HEK293 (cell line): ENCODE data around the gene LZTR1.

Experiments used
- EGR2 ChIP-seq: fragments of 450-650 bp; formaldehyde crosslinking; IDR thresholded peaks from 2 replicates; pipeline ENCODE4 v1.5.1; 2016; ENCODE audit warnings: low read depth, missing biosample characterization, missing genetic modification characterization
- FEZF1 ChIP-seq: fragments of 450-650 bp; formaldehyde crosslinking; IDR thresholded peaks from 2 replicates; pipeline ENCODE4 v1.5.1; 2016; ENCODE audit warnings: missing biosample characterization, missing genetic modification characterization
- GLIS2 ChIP-seq: fragments of 450-650 bp; formaldehyde crosslinking; IDR thresholded peaks from 2 replicates; pipeline ENCODE4 v1.5.1; 2016; ENCODE audit warnings: missing biosample characterization, missing genetic modification characterization
- HOXC10 ChIP-seq: sonication (generic); formaldehyde crosslinking; IDR thresholded peaks from 2 replicates; pipeline ENCODE4 v1.8.1; 2023; ENCODE audit warnings: mild to moderate bottlenecking, missing genetic modification reagents
- INSM2 ChIP-seq: fragments of 450-650 bp; formaldehyde crosslinking; IDR thresholded peaks from 2 replicates; pipeline ENCODE4 v1.5.1; 2016; ENCODE audit warnings: missing biosample characterization, missing genetic modification characterization
- KLF17 ChIP-seq: fragments of 450-650 bp; formaldehyde crosslinking; IDR thresholded peaks from 2 replicates; pipeline ENCODE4 v1.5.1; 2016; ENCODE audit warnings: missing biosample characterization, missing genetic modification characterization
- MZF1 ChIP-seq: fragments of 450-650 bp; formaldehyde crosslinking; IDR thresholded peaks from 2 replicates; pipeline ENCODE4 v1.5.1; 2017; ENCODE audit warnings: missing biosample characterization, missing genetic modification characterization, borderline replicate concordance
- PRDM4 ChIP-seq: fragments of 450-650 bp; formaldehyde crosslinking; IDR thresholded peaks from 2 replicates; pipeline ENCODE4 v1.5.1; 2017; ENCODE audit warnings: missing biosample characterization, missing genetic modification characterization
- PRDM6 ChIP-seq: fragments of 450-650 bp; formaldehyde crosslinking; IDR thresholded peaks from 2 replicates; pipeline ENCODE4 v1.5.1; 2017; ENCODE audit warnings: missing biosample characterization, missing genetic modification characterization
- TRIM28 ChIP-seq: IDR thresholded peaks from 2 replicates; pipeline ENCODE4 v1.6.1; 2011; ENCODE audit warnings: low read length, control low read depth, borderline replicate concordance
- YY2 ChIP-seq: fragments of 450-650 bp; formaldehyde crosslinking; IDR thresholded peaks from 2 replicates; pipeline ENCODE4 v1.5.1; 2016; ENCODE audit warnings: missing biosample characterization, missing genetic modification characterization
- ZNF155 ChIP-seq: fragments of 450-650 bp; formaldehyde crosslinking; IDR thresholded peaks from 2 replicates; pipeline ENCODE4 v1.5.1; 2016; ENCODE audit warnings: missing biosample characterization, missing genetic modification characterization
- ZNF18 ChIP-seq: fragments of 450-650 bp; formaldehyde crosslinking; IDR thresholded peaks from 2 replicates; pipeline ENCODE4 v1.5.1; 2016; ENCODE audit warnings: missing biosample characterization, missing genetic modification characterization
- ZNF2 ChIP-seq: fragments of 450-650 bp; formaldehyde crosslinking; IDR thresholded peaks from 2 replicates; pipeline ENCODE4 v1.5.1; 2016; ENCODE audit warnings: missing biosample characterization, missing genetic modification characterization
- ZNF223 ChIP-seq: fragments of 450-650 bp; formaldehyde crosslinking; IDR thresholded peaks from 2 replicates; pipeline ENCODE4 v1.5.1; 2016; ENCODE audit warnings: missing biosample characterization, missing genetic modification characterization
- ZNF341 ChIP-seq: fragments of 450-650 bp; formaldehyde crosslinking; IDR thresholded peaks from 2 replicates; pipeline ENCODE4; 2016; ENCODE audit warnings: low read depth, missing biosample characterization, missing genetic modification characterization
- ZNF354C ChIP-seq: fragments of 450-650 bp; formaldehyde crosslinking; IDR thresholded peaks from 2 replicates; pipeline ENCODE4 v1.5.1; 2016; ENCODE audit warnings: missing biosample characterization, missing genetic modification characterization, low read depth, borderline replicate concordance
- ZNF473 ChIP-seq: fragments of 450-650 bp; formaldehyde crosslinking; IDR thresholded peaks from 2 replicates; pipeline ENCODE4 v1.5.1; 2017; ENCODE audit warnings: missing biosample characterization, missing genetic modification characterization
- ZNF544 ChIP-seq: fragments of 450-650 bp; formaldehyde crosslinking; IDR thresholded peaks from 2 replicates; pipeline ENCODE4 v1.5.0; 2017; ENCODE audit warnings: missing biosample characterization, missing genetic modification characterization
- ZNF621 ChIP-seq: fragments of 450-650 bp; formaldehyde crosslinking; IDR thresholded peaks from 2 replicates; pipeline ENCODE4 v1.5.1; 2017; ENCODE audit warnings: missing biosample characterization, missing genetic modification characterization
- ZNF623 ChIP-seq: fragments of 450-650 bp; formaldehyde crosslinking; IDR thresholded peaks from 2 replicates; pipeline ENCODE4 v1.5.1; 2016; ENCODE audit warnings: missing biosample characterization, missing genetic modification characterization
- ZNF639 ChIP-seq: fragments of 450-650 bp; formaldehyde crosslinking; IDR thresholded peaks from 2 replicates; pipeline ENCODE4 v1.5.1; 2016; ENCODE audit warnings: missing biosample characterization, missing genetic modification characterization
- ZNF670 ChIP-seq: fragments of 450-650 bp; formaldehyde crosslinking; IDR thresholded peaks from 2 replicates; pipeline ENCODE4 v1.5.1; 2016; ENCODE audit warnings: missing biosample characterization, missing genetic modification characterization, low read depth
- ZNF792 ChIP-seq: fragments of 450-650 bp; formaldehyde crosslinking; IDR thresholded peaks from 2 replicates; pipeline ENCODE4 v1.5.1; 2016; ENCODE audit warnings: missing biosample characterization, missing genetic modification characterization
- ZNF843 ChIP-seq: fragments of 450-650 bp; formaldehyde crosslinking; IDR thresholded peaks from 2 replicates; pipeline ENCODE4 v1.5.1; 2016; ENCODE audit warnings: missing biosample characterization, missing genetic modification characterization
- ZSCAN16 ChIP-seq: fragments of 450-650 bp; formaldehyde crosslinking; IDR thresholded peaks from 2 replicates; pipeline ENCODE4 v1.5.1; 2016; ENCODE audit warnings: missing biosample characterization, missing genetic modification characterization
- ZSCAN18 ChIP-seq: fragments of 450-650 bp; formaldehyde crosslinking; IDR thresholded peaks from 2 replicates; pipeline ENCODE4 v1.5.1; 2016; ENCODE audit warnings: missing biosample characterization, missing genetic modification characterization

LZTR1 gene

GRCh38 chr22:20981787-20982562, at the start of gene LZTR1 (continued):
- TF ChIP-seq PRDM6 (tag by site-specific recombination) (no peak), TRIM28 (no peak), ZSCAN18 (tag by site-specific recombination) (no peak; the same call in 1 of the 2 replicates), ZNF473 (tag by site-specific recombination) (no peak), ZSCAN16 (tag by site-specific recombination) (peak; percentile 62; the same call in 1 of the 2 replicates), ZNF223 (peak; percentile 92), ZNF155 (tag by site-specific recombination) (no peak), ZNF639 (tag by site-specific recombination) (peak; percentile 89), MZF1 (tag by site-specific recombination) (0 out of 2 replicates have a peak, but pooled peaks have one; percentile 72), GLIS2 (tag by site-specific recombination) (peak; percentile 96), ZNF2 (peak; percentile 93), PRDM4 (tag by site-specific recombination) (0 out of 2 replicates have a peak, but pooled peaks have one; percentile 10), ZNF792 (tag by site-specific recombination) (0 out of 2 replicates have a peak, but pooled peaks have one; percentile 59), ZNF843 (tag by site-specific recombination) (peak; percentile 78; the same call in 1 of the 2 replicates), ZNF18 (tag by site-specific recombination) (0 out of 2 replicates have a peak, but pooled peaks have one; percentile 38), FEZF1 (tag by site-specific recombination) (peak; percentile 36; the same call in 1 of the 2 replicates), ZNF354C (tag by site-specific recombination) (no peak), ZNF544 (no peak), KLF17 (tag by site-specific recombination) (peak; percentile 90), HOXC10 (CRISPR knock-in tag) (no peak), ZNF341 (tag by site-specific recombination) (peak; percentile 95), YY2 (tag by site-specific recombination) (peak; percentile 70), INSM2 (tag by site-specific recombination) (no peak; the same call in 1 of the 2 replicates), ZNF670 (tag by site-specific recombination) (no peak), ZNF621 (tag by site-specific recombination) (no peak), EGR2 (tag by site-specific recombination) (peak; percentile 60), ZNF623 (tag by site-specific recombination) (no peak)
